ENCODE data around the gene GREM2. TPM values are rescaled to one million over a fixed set of nuclear protein-coding genes. Genes with fewer than 3 reads are reported as not detected.

GREM2 gene
- total and polyA plus RNA-seq, 10 of the 15 experiments (the other 5 are each of a cell fraction or from before 2014, with no cell fraction given) = not detected

DNA sequence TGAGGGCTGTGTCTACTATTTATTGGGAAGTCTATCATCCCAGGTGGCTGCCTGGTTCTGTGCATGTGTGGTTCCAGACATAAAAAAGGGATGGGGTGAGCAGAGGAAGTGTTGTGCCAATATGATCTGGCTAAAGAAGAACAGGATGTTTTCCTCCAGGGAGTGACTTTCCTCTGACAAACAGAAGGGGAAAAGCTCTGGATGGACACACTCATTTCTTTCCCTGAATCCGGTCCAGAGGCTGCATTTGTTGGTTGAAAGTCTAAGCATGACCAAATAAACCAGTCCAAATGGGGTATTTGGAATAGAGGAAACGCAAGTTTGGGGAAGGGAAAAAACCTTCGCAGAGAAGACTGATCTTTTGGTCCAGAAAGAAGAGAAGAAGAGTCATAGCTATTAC, 12.7 kb downstream of the GREM2 start (continued):
- TF ChIP-seq, protein P1, sequence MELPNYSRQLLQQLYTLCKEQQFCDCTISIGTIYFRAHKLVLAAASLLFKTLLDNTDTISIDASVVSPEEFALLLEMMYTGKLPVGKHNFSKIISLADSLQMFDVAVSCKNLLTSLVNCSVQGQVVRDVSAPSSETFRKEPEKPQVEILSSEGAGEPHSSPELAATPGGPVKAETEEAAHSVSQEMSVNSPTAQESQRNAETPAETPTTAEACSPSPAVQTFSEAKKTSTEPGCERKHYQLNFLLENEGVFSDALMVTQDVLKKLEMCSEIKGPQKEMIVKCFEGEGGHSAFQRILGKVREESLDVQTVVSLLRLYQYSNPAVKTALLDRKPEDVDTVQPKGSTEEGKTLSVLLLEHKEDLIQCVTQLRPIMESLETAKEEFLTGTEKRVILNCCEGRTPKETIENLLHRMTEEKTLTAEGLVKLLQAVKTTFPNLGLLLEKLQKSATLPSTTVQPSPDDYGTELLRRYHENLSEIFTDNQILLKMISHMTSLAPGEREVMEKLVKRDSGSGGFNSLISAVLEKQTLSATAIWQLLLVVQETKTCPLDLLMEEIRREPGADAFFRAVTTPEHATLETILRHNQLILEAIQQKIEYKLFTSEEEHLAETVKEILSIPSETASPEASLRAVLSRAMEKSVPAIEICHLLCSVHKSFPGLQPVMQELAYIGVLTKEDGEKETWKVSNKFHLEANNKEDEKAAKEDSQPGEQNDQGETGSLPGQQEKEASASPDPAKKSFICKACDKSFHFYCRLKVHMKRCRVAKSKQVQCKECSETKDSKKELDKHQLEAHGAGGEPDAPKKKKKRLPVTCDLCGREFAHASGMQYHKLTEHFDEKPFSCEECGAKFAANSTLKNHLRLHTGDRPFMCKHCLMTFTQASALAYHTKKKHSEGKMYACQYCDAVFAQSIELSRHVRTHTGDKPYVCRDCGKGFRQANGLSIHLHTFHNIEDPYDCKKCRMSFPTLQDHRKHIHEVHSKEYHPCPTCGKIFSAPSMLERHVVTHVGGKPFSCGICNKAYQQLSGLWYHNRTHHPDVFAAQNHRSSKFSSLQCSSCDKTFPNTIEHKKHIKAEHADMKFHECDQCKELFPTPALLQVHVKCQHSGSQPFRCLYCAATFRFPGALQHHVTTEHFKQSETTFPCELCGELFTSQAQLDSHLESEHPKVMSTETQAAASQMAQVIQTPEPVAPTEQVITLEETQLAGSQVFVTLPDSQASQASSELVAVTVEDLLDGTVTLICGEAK (IDR thresholded peaks at IDR 0.05; ENCODE audit: borderline replicate concordance) = no peak
- TF ChIP-seq, protein P2, sequence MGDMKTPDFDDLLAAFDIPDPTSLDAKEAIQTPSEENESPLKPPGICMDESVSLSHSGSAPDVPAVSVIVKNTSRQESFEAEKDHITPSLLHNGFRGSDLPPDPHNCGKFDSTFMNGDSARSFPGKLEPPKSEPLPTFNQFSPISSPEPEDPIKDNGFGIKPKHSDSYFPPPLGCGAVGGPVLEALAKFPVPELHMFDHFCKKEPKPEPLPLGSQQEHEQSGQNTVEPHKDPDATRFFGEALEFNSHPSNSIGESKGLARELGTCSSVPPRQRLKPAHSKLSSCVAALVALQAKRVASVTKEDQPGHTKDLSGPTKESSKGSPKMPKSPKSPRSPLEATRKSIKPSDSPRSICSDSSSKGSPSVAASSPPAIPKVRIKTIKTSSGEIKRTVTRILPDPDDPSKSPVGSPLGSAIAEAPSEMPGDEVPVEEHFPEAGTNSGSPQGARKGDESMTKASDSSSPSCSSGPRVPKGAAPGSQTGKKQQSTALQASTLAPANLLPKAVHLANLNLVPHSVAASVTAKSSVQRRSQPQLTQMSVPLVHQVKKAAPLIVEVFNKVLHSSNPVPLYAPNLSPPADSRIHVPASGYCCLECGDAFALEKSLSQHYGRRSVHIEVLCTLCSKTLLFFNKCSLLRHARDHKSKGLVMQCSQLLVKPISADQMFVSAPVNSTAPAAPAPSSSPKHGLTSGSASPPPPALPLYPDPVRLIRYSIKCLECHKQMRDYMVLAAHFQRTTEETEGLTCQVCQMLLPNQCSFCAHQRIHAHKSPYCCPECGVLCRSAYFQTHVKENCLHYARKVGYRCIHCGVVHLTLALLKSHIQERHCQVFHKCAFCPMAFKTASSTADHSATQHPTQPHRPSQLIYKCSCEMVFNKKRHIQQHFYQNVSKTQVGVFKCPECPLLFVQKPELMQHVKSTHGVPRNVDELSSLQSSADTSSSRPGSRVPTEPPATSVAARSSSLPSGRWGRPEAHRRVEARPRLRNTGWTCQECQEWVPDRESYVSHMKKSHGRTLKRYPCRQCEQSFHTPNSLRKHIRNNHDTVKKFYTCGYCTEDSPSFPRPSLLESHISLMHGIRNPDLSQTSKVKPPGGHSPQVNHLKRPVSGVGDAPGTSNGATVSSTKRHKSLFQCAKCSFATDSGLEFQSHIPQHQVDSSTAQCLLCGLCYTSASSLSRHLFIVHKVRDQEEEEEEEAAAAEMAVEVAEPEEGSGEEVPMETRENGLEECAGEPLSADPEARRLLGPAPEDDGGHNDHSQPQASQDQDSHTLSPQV (IDR thresholded peaks at IDR 0.05) = no peak
- no peak for TF ChIP-seq IRF4 (IDR thresholded peaks at IDR 0.05; ENCODE audit: low read depth, low read length)
- no peak for TF ChIP-seq NBN (IDR thresholded peaks at IDR 0.05)
- no peak for TF ChIP-seq GABPA (IDR thresholded peaks at IDR 0.05; ENCODE audit: low read depth)

Data from GM12878 (cell line).